Ishikawa (cell line): ENCODE data around the gene DNAH2.

Experiments used
- CEBPB ChIP-seq: IDR thresholded peaks from 2 replicates; pipeline ENCODE4 v1.6.1; 2012
- CREB1 ChIP-seq: IDR thresholded peaks from 2 replicates; pipeline ENCODE4 v1.6.1; 2012; ENCODE audit warnings: low read depth
- EGR1 ChIP-seq: IDR thresholded peaks from 2 replicates; pipeline ENCODE4 v1.6.1; 2012
- EP300 ChIP-seq: IDR thresholded peaks from 2 replicates; pipeline ENCODE4 v1.6.1; 2012; ENCODE audit warnings: borderline replicate concordance
- FOXM1 ChIP-seq: IDR thresholded peaks from 2 replicates; pipeline ENCODE4 v1.6.1; 2012; ENCODE audit warnings: low read depth, borderline replicate concordance
- NFIC ChIP-seq: IDR thresholded peaks from 2 replicates; pipeline ENCODE4 v1.6.1; 2012
- RAD21 ChIP-seq: IDR thresholded peaks from 2 replicates; pipeline ENCODE4 v1.6.1; 2012; ENCODE audit warnings: low read depth
- TAF1 ChIP-seq: IDR thresholded peaks from 2 replicates; pipeline ENCODE4 v1.6.1; 2012; ENCODE audit warnings: low read depth, mild to moderate bottlenecking
- TCF12 ChIP-seq: IDR thresholded peaks from 2 replicates; pipeline ENCODE4 v1.6.1; 2012; ENCODE audit warnings: low read depth
- TEAD4 ChIP-seq: IDR thresholded peaks from 2 replicates; pipeline ENCODE4 v1.6.1; 2012
- YY1 ChIP-seq: IDR thresholded peaks from 2 replicates; pipeline ENCODE4 v1.6.1; 2012; ENCODE audit warnings: low read depth
- ZBTB7A ChIP-seq: IDR thresholded peaks from 2 replicates; pipeline ENCODE4 v1.6.1; 2012; ENCODE audit warnings: low read depth
- TF ChIP-seq, protein P1 (sequence below): IDR thresholded peaks from 2 replicates; pipeline ENCODE4 v1.6.1; 2012
- TF ChIP-seq, protein P2 (sequence below): IDR thresholded peaks from 2 replicates; pipeline ENCODE4 v1.6.1; 2012
- TF ChIP-seq, protein P3 (sequence below): IDR thresholded peaks from 2 replicates; pipeline ENCODE4 v1.6.1; 2012; ENCODE audit warnings: low read depth, mild to moderate bottlenecking

Gene DNAH2

DNA sequence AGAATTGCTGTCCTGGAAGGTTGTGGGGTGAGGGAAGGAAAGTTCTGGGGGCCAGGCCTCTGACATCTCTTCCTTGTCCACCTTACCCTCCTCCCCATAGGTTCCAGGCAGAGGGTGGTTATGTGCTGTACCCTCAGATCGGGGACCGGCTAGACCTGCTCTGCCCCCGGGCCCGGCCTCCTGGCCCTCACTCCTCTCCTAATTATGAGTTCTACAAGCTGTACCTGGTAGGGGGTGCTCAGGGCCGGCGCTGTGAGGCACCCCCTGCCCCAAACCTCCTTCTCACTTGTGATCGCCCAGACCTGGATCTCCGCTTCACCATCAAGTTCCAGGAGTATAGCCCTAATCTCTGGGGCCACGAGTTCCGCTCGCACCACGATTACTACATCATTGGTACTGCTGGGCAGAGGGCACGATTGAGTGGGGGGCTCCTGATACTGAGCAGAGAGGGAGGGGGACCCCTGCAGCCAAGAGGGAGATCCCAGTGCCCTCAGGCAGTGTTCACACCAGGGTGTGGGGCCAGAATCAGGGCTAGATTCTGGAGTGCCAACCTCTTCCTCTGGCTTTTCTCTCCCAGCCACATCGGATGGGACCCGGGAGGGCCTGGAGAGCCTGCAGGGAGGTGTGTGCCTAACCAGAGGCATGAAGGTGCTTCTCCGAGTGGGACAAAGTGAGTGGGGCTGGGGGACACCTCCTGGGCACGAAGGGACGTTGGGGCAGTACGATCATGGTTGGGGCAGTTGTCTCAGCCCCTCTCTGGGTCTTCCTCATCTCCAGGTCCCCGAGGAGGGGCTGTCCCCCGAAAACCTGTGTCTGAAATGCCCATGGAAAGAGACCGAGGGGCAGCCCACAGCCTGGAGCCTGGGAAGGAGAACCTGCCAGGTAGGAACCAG, 9.4 kb upstream of the DNAH2 start:
- TF ChIP-seq TCF12 = no peak
- TF ChIP-seq CEBPB = no peak
- no peak for TF ChIP-seq CREB1
- no peak for TF ChIP-seq FOXM1
- TF ChIP-seq, protein P1, sequence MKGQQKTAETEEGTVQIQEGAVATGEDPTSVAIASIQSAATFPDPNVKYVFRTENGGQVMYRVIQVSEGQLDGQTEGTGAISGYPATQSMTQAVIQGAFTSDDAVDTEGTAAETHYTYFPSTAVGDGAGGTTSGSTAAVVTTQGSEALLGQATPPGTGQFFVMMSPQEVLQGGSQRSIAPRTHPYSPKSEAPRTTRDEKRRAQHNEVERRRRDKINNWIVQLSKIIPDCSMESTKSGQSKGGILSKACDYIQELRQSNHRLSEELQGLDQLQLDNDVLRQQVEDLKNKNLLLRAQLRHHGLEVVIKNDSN = no peak
- TF ChIP-seq NFIC = no peak
- no peak for TF ChIP-seq TEAD4
- TF ChIP-seq, protein P2, sequence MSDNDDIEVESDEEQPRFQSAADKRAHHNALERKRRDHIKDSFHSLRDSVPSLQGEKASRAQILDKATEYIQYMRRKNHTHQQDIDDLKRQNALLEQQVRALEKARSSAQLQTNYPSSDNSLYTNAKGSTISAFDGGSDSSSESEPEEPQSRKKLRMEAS = no peak
- no peak for TF ChIP-seq RAD21
- TF ChIP-seq TAF1 = no peak
- no peak for TF ChIP-seq EP300
- TF ChIP-seq EGR1 = no peak
- TF ChIP-seq ZBTB7A = no peak
- TF ChIP-seq, protein P3, sequence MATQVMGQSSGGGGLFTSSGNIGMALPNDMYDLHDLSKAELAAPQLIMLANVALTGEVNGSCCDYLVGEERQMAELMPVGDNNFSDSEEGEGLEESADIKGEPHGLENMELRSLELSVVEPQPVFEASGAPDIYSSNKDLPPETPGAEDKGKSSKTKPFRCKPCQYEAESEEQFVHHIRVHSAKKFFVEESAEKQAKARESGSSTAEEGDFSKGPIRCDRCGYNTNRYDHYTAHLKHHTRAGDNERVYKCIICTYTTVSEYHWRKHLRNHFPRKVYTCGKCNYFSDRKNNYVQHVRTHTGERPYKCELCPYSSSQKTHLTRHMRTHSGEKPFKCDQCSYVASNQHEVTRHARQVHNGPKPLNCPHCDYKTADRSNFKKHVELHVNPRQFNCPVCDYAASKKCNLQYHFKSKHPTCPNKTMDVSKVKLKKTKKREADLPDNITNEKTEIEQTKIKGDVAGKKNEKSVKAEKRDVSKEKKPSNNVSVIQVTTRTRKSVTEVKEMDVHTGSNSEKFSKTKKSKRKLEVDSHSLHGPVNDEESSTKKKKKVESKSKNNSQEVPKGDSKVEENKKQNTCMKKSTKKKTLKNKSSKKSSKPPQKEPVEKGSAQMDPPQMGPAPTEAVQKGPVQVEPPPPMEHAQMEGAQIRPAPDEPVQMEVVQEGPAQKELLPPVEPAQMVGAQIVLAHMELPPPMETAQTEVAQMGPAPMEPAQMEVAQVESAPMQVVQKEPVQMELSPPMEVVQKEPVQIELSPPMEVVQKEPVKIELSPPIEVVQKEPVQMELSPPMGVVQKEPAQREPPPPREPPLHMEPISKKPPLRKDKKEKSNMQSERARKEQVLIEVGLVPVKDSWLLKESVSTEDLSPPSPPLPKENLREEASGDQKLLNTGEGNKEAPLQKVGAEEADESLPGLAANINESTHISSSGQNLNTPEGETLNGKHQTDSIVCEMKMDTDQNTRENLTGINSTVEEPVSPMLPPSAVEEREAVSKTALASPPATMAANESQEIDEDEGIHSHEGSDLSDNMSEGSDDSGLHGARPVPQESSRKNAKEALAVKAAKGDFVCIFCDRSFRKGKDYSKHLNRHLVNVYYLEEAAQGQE = no peak
- no peak for TF ChIP-seq YY1

DNA sequence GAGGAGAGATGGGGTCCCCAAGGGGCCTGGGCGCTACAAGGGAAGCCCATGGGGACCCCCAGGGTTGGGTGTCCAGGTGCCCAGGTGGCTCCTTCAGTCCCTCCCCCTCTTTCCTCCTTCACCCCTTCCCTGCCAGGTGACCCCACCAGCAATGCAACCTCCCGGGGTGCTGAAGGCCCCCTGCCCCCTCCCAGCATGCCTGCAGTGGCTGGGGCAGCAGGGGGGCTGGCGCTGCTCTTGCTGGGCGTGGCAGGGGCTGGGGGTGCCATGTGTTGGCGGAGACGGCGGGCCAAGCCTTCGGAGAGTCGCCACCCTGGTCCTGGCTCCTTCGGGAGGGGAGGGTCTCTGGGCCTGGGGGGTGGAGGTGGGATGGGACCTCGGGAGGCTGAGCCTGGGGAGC, 8.5 kb upstream of the DNAH2 start:
- TF ChIP-seq FOXM1 (no peak), EP300 (no peak), CEBPB (no peak), TEAD4 (no peak), NFIC (no peak), EGR1 (no peak), TCF12 (no peak), ZBTB7A (no peak), YY1 (no peak), CREB1 (no peak), RAD21 (no peak), TAF1 (no peak)
- TF ChIP-seq, protein P1 = no peak
- TF ChIP-seq, protein P2 = no peak
- TF ChIP-seq, protein P3 = no peak

DNA sequence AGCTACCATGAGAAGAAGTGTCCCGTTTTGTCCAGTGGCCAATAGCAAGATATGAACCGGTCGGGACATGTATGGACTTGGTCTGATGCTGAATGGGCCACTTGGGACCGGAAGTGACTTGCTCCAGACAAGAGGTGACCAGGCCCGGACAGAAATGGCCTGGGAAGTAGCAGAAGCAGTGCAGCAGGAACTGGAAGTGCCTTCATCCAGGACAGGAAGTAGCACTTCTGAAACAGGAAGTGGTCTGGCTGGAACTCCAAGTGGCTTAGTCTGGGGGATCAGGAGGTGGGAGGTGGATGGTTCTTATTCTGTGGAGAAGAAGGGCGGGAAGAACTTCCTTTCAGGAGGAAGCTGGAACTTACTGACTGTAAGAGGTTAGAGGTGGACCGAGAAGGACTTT, 7.2 kb upstream of the DNAH2 start:
- TF ChIP-seq EP300 (no peak), TAF1 (no peak), EGR1 (no peak), TCF12 (no peak), YY1 (no peak), TEAD4 (no peak), CEBPB (no peak), NFIC (no peak)
- TF ChIP-seq, protein P2 = no peak

DNA sequence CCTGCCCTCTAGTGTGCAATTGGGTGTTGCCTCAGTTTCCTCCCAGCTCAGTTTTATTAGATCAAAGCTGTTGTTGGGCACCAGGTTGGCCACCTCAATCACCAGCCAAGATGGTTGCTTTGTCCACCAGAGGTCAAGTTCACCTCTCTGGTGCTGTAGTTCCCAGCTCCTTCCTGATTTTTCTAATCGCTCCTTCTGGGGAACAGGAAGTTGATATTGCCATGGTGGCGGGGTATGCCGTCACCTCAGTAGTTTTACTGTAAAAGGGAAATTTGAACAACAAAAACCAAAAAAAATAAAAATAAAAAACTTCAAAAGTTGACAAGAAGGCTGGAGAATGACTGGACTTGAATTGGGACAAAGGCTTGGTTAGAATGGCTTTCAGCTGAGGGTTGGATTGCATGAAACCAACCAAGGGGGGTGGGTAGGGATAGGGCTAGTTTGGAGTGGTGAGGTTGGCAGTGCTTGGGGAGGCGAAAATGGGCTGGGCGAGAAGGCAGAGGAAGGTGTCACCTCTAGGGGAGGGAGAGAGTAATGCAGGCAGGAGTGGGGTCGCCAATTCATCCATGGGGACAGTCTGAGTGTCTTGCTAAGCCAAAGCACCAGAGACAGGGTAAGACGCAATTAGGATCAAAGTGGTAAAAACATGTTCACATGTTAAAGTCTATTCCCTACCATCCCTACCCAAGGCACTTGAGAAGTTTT, 6.3 kb upstream of the DNAH2 start:
- TF ChIP-seq TCF12 (no peak), CREB1 (no peak), NFIC (no peak), EP300 (no peak), RAD21 (no peak), EGR1 (no peak), YY1 (no peak)
- TF ChIP-seq, protein P1 = no peak
- TF ChIP-seq, protein P2 = no peak
